HS-27A (cell line): Measurements from ENCODE around the gene ERBB4.

ENCODE experiments used
- DNase-seq: peaks from one replicate; pipeline ENCODE4 v3.0.0-alpha.2; 2012; ENCODE audit warnings: low read depth, missing footprints

The ERBB4 gene

GRCh38 chr2:212005085-212005671, 533.4 kb downstream of the ERBB4 start:
- no peak for DNase-seq

DNA sequence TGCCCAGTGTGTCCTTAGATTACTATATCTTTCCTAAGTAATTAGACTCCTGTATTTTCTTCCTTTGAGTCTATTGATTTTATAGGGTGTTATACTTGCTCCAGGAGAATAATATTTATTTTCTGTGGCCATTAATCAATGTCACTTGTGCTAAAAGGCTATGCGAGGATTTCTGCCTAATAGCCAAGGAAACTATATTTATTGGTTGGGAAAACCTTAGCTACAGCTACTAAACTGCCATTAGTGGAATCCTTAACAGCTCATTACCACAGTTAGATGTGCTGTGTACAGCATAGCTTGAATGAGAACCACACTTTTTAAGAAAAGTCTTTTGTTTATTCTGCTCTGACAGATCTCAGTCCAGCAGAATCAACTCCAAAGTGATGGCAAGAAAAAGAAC, 537.3 kb downstream of the ERBB4 start:
- DNase-seq: no peak

DNA sequence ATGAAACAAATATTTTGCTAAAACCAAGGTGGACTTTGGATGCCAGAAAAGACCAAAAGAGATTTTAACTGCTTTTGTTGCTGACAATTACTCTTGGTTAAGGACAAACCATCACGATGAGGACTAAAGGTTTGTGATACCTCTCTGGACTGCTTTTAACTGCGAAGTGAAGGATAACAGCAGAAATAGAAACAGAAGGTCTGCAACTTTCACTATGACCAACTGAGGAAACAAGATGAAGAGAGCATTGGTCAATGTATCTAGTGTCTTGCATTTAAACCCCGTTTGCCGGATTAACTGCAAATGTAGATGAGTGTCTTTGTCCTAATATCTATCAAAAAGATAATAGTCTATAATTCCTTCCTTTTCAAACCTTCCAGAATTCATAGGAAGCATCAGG, 541.7 kb downstream of the ERBB4 start:
- DNase-seq: no peak

DNA sequence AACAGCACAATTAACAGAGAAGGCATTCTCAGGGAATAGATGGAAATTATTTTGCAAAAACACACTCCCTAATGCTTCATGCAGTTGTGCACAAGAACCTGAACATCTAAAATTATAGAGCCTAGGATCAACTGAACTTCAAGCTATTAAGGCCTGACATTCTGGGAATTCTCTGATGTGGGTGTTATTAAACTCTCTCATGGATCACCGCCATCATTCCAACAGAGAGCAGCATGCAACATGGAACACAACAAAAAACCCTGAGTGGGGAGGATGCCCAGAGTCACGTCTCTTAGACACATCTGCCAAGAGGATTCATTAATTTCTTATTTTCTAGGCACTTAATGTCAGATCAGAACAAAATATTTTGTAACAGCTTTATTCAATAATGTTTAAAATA, 543.8 kb downstream of the ERBB4 start:
- DNase-seq: no peak

DNA sequence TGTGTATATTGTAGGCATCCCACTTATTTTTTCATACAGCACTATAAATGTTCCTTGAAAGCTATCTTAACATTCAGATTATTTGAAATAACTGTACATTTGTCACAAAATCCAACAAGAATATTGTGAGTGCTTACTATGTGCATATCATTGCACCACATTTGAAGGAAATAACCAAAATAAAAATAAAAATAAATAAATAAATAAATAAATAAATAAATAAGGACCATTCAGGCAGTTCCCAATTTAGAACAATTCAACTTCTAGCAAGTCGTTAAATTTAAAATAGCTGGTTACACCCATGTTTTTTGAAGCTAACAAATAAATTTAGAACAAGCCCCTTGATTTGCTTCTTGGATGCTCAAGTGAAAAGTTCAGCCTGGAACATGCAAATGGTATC, 548.3 kb downstream of the ERBB4 start:
- no peak for DNase-seq

DNA sequence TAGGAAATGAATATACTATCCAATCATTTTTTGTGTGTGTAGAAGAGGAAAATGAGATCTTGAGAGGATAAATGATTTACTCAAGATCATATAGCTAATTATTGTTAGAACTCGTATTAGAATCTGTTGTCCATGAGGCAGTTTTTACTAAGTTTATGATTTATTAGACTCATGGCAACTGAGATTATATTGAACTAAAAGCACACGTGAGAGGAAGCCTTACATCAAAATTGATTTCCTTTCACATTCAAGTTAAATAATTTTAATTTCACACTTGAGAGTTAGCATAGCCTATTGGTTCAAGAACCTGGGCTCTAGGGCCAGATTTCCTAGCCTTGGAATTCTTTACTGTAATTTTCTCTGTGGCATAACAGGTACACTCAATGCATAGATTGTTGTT, 552.3 kb downstream of the ERBB4 start:
- no peak for DNase-seq

- DNase-seq: no peak
Measured at GRCh38 chr2:211985393-211985792, 553.2 kb downstream of the ERBB4 start.

DNA sequence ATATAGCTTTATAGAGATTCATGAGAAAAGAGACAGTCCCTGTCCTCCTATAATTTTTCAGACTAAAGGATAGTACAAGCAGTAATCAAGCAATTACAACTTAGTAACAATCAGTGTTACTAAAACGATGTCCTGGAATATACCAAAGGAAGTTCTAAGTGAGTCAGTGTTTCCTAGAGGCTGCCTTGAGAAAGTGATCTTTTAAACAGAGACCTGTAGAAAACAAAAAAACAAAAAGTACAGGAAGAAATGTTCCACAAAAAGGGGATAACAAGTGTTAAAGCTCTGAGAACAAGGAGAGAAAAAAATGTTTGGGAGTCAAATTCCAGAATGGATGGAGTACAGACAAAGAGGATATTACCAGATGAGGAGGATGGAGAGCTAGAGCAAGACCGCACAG, 556.4 kb downstream of the ERBB4 start:
- DNase-seq: no peak

DNA sequence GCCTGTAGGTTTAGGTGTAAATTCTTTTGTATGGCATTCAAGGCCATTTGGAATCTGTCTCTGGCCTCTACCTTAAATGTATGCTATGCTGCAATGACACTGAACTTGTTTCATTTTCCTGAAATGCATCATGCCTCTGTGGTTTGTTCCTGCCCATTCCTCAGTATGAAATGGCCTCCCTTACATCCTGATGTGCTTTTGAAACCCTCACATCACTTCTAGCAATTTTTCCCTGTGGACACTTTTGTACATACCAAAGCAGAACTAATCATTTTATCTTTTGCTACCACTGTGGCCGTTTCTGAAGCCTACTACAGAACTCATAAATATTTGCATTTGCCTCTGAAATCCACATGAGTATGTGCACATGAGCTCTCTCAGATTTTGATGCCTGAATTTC, 557.2 kb downstream of the ERBB4 start:
- DNase-seq: no peak

DNA sequence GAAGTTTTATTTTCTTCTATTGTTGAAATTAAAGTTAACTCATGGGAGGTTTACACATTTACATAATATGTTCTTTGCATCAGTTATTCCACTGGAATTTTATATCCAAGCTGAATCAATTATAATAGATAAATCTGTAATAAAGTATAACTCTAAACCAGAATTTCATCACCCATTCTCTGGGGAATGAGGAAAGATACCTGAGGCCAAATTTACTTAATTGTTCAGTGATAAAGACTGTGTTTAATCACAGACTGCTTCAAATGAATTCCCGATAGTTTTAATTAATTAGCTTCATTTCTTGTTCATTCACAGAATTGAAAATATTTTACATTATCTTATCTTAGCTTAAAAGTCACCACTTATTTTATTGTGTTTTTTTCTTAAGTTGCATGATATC, 562.5 kb downstream of the ERBB4 start:
- no peak for DNase-seq

DNA sequence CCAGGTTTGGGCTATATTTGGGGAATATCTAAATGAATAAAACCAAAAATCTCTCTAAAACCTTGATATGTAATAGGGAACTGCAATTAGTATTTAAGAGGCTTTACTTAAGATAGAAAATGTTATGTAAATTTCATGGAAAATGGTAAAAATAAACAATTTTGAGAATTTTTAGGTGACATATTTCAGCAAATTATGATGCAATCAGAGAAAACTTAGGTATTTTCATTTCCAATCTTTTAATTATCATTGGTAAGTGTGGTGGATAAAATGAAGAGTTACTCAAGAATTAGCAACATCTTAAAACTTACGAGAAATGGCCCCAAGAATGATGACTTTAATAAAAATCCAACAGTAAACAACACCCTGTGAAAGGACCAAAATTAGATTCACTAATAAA, 571.4 kb downstream of the ERBB4 start:
- no peak for DNase-seq

GRCh38 chr2:211963969-211964368, 574.6 kb downstream of the ERBB4 start:
- no peak for DNase-seq

DNA sequence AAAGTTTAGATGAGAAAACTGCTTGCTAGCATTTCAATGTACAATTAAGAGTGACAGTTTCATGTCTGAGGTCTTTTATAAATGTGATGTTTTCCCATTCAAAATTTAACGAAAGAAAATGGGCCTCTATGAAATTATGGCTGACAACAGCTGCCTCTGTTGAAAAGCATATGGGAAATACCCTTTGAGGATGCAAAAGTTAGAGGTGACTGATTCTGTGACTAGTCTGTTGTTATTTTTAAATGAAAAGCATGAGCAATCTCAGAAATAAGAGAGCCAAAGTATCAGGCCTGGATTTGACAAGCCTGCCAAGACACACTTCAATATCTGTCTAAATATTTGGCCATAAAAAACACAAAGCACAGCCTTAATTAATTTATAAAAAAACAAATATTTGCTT, 580.8 kb downstream of the ERBB4 start:
- DNase-seq: no peak

DNA sequence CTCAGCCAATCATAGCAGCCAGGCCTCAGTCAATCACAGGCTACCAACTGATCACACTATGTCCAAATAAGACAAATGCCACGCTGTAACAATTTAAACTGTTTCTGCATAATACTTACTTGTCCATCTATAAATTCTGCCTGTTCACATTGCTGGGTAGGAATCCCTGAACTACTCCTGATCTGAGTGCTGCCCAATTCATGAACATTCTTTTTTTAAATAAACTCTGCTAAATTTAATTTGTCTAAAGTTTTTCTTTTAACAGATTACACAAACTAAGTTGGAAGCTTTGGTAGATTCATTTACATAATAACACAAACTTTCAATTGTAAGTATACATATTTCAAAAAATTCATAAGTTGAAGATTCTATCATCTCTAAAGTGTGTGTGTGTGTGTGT, 583.0 kb downstream of the ERBB4 start:
- no peak for DNase-seq

DNA sequence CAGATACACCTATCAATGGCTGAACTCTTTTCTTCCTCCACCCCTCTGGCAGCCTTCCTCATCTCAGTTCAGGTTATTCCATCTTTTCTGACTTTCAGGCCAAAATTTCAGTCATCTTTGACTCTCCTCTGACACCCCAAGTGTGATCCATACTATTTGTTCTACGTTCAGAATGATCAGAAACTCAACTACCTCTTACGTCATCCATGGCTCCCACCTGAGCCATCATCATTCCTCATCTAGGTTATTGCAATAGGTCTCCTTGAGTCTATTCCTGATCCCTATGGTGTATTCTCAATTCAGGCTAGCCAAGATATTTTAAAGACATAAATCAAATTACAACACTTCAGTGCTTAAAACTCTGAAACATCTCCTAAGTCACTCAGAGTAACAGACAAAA, 589.7 kb downstream of the ERBB4 start:
- DNase-seq: no peak

DNA sequence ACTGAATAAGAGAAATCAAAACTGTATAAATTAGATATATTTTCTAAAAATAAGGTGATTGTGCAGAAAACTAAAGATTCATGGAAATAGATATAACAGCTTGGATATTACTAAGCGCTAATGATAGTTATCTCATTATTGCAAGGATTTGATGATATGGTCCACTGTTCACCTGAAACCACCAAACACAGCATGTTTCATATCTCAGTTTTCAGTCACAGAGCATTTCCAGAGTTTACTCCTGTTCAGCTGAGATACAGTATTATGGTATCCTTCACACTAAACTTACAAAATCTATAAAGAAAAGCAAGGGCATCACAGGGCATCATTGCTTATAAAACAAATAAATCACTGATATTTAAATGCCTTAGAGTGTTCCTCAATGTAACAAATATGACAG, 591.6 kb downstream of the ERBB4 start:
- no peak for DNase-seq

DNA sequence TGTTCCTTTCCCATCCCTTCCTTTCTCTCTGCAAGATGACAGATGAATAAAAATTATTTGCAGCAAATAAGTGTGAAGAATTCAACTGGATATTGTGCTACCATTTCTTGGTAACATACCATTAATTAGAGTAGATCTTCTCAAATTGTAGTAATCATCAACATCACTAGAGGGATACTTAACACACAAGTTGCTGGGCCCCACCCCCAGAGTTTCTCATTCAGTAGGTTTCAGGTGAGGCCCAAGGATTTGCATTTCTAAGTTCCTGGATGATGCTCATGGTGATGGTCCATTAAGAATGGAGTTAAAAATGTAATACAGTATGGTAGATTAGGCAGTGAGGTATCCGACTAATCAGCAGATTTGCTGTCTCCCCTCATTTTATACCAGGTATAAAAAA, 594.0 kb downstream of the ERBB4 start:
- no peak for DNase-seq

GRCh38 chr2:211942153-211942552, 596.4 kb downstream of the ERBB4 start:
- no peak for DNase-seq

- no peak for DNase-seq
Measured at GRCh38 chr2:211941216-211941747, 597.3 kb downstream of the ERBB4 start.

DNA sequence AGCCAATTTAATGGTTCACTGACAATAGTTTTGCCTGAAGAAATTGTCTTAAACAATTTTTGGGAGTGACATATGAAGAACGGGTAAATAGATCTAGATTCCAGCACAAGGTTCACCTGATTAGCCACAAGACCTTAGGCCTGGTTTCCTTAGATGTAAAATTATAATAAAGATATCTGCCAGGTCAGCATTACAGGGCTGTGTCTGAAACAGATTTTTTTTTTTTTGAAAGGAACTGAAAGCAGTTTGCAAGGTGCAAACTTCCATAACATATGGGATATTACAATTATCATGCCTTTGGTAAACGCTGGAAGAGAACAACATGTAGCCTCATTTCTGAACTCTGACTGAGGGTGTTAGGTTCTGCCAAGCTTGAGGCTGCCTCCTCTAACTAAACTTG, 599.4 kb downstream of the ERBB4 start:
- no peak for DNase-seq

- DNase-seq: no peak
Measured at GRCh38 chr2:211934811-211935210, 603.8 kb downstream of the ERBB4 start.

DNA sequence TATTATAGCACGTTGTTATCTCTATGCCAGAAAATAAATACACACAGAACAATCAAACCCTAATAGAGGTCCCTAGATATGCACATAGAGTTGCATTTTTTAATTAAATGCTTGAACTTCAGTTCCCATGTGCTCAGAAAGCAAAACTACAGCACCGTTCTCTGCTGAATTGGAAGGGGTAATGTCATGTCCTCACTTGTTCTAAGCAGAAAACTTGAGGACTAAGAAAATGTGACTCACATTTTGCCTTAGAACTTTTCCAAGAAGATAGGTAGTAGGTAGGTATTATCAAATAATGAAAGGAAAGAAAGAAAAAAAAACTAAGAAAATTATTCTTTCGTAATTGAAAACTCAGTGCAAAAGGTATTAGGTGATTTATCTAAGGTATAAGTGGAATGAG, 607.3 kb downstream of the ERBB4 start:
- DNase-seq: no peak

GRCh38 chr2:211930331-211930730, 608.3 kb downstream of the ERBB4 start:
- no peak for DNase-seq

DNA sequence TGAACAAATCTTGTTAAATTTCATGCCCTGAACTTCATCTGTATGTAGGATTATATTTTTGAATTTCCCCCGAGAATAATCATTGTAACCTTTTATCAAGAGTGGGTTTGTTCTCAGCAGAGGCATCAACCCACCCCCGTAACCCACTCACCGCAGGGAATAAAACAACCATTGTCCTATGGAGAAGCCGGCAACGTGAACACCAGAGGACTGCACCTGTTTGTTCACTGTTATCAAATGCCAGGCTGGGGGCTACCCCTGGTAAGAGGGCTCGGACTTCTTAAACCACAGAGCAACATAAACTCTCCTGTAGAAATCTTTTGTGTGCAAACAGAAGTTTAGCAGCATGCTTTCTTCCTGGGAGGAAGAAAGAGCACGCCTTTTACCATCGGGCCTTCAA, 610.4 kb downstream of the ERBB4 start:
- no peak for DNase-seq

GRCh38 chr2:211923019-211923418, 615.6 kb downstream of the ERBB4 start:
- no peak for DNase-seq
